LNCaP clone FGC (cell line): Measurements from ENCODE around the gene SPRTN.

Source experiments
- DNase-seq: peaks from one replicate; pipeline ENCODE4 v3.0.0-alpha.2; 2011; ENCODE audit warnings: low read depth
- H3K4me3 ChIP-seq: 2 replicates; pipeline ENCODE4 v1.5.1; 2011; ENCODE audit warnings: mild to moderate bottlenecking, low read depth, low read length, control low read depth
- TF ChIP-seq, protein P1 (sequence below): IDR thresholded peaks from 2 replicates; pipeline ENCODE4 v1.5.1; 2012; ENCODE audit warnings: mild to moderate bottlenecking; ENCODE audit not compliant: control insufficient read depth, insufficient read depth; ENCODE audit errors: extremely low read depth

Gene SPRTN

DNA sequence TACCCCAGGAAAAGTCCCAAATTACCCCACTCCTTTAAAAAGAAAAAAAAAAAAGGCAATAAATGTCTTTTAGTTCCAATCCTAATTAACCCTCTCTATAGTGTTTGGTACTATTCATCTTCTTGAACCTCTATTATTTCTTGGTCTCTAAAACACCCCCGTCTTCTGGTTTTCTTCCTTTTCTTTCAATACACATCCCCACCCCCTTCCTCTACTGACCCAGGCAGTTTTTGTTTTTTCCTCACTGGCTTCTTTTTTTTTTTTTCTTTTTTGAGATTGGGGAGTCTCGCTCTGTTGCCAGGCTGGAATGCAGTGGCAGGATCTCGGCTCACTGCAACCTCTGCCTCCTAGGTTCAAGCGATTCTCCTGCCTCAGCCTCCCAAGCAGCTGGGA, 57.9 kb downstream of the SPRTN start:
- TF ChIP-seq, protein P1, sequence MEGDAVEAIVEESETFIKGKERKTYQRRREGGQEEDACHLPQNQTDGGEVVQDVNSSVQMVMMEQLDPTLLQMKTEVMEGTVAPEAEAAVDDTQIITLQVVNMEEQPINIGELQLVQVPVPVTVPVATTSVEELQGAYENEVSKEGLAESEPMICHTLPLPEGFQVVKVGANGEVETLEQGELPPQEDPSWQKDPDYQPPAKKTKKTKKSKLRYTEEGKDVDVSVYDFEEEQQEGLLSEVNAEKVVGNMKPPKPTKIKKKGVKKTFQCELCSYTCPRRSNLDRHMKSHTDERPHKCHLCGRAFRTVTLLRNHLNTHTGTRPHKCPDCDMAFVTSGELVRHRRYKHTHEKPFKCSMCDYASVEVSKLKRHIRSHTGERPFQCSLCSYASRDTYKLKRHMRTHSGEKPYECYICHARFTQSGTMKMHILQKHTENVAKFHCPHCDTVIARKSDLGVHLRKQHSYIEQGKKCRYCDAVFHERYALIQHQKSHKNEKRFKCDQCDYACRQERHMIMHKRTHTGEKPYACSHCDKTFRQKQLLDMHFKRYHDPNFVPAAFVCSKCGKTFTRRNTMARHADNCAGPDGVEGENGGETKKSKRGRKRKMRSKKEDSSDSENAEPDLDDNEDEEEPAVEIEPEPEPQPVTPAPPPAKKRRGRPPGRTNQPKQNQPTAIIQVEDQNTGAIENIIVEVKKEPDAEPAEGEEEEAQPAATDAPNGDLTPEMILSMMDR = no peak
- no peak overlapping the region for H3K4me3 ChIP-seq

GRCh38 chr1:231396643-231397042, 58.5 kb downstream of the SPRTN start:
- TF ChIP-seq, protein P1 = no peak
- H3K4me3 ChIP-seq = no peak overlapping the region
- DNase-seq = no peak

More for the DNA sequence above, 57.9 kb downstream of the SPRTN start:
- DNase-seq = no peak

GRCh38 chr1:231397886-231398671, 60.0 kb downstream of the SPRTN start:
- DNase-seq = no peak
- TF ChIP-seq, protein P1 = no peak
- no peak overlapping the region for H3K4me3 ChIP-seq

- DNase-seq = no peak
- H3K4me3 ChIP-seq = no peak overlapping the region
- TF ChIP-seq, protein P1 = no peak
Measured at GRCh38 chr1:231401478-231401877, 63.4 kb downstream of the SPRTN start.

DNA sequence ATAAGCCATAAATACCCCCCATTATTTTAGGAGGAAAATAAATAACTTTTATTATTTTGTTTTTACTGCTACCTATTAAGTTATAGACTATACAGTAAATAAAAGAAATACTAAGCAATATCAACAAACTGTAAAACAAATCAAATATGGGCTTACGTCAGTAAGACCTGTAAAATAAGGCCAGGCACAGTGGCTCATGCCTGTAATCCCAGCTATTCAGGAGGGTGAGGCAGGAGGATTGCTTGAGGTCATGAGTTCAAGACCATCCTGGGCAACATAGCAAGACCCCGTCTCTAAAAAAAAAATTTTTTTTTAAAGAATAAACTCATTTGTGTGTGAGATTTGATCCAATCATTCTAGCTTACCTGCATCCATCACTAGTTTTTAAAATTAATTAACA, 66.2 kb downstream of the SPRTN start:
- no peak for DNase-seq
- H3K4me3 ChIP-seq = no peak overlapping the region
- TF ChIP-seq, protein P1 = no peak
